Gastrocnemius medialis (tissue), 4 donors: ENCODE results near the gene ENOPH1.

Source experiments
- POLR2A ChIP-seq, 2 donors: fragments of 450-650 bp; IDR thresholded peaks; one replicate each; pipeline ENCODE4 v1.6.1; 2017; ENCODE audit warnings: antibody characterized with exemption in 2 of 2, mild to moderate bottlenecking in 2 of 2, moderate library complexity in 2 of 2
- TF ChIP-seq, protein P1 (sequence below), 5 experiments: fragments of 450-650 bp in 3 of 5; fragments of 200-600 bp in 2 of 5; sonication (generic) in 2 of 5; IDR thresholded peaks in 4 of 5; conservative IDR thresholded peaks in 1 of 5; 1 replicate in 4 of 5; 2 replicates in 1 of 5; pipeline ENCODE4 v1.5.1; 2016 to 2019; ENCODE audit warnings: antibody characterized with exemption in 5 of 5, mild to moderate bottlenecking in 3 of 5, moderate library complexity in 3 of 5

DNA sequence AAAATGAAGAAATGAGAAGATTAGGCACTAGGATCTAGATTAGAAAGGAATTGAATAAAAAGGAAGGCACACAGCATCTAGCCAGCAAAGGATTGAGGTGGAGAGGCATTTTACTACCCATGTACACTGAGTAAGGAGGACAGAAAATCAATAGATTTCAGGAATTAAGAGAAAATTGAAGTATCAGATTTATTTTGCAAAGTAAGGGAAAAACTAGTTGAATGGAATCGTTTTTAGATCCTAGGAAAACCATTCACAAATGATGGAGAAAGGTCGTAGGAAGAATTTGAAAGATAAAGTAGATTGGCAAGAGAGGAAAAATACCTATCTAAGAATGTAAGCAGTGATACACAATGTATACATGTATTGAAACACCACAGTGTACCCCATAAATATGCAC, 31.3 kb downstream of the ENOPH1 start:
- no peak for TF ChIP-seq POLR2A (IDR thresholded peaks at IDR 0.05)
- TF ChIP-seq, protein P1, sequence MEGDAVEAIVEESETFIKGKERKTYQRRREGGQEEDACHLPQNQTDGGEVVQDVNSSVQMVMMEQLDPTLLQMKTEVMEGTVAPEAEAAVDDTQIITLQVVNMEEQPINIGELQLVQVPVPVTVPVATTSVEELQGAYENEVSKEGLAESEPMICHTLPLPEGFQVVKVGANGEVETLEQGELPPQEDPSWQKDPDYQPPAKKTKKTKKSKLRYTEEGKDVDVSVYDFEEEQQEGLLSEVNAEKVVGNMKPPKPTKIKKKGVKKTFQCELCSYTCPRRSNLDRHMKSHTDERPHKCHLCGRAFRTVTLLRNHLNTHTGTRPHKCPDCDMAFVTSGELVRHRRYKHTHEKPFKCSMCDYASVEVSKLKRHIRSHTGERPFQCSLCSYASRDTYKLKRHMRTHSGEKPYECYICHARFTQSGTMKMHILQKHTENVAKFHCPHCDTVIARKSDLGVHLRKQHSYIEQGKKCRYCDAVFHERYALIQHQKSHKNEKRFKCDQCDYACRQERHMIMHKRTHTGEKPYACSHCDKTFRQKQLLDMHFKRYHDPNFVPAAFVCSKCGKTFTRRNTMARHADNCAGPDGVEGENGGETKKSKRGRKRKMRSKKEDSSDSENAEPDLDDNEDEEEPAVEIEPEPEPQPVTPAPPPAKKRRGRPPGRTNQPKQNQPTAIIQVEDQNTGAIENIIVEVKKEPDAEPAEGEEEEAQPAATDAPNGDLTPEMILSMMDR (IDR thresholded peaks at IDR 0.05 in 4 of 5, conservative IDR thresholded peaks at IDR 0.05 in 1 of 5) = no peak
